ENCODE measurements around the gene CBFA2T3. TPM values are rescaled to one million over a fixed set of nuclear protein-coding genes. Genes with fewer than 3 reads are reported as not detected.
"Not testable (repeated sequence)": the region's sequence is repeated elsewhere in the genome, so short reads cannot be mapped to it uniquely, and the experiment has no call there.

Gene CBFA2T3
- total RNA-seq, 1 donor from 2014 or later, result 1.4 TPM

GRCh38 chr16:89013111-89013510 is 36.1 kb upstream of the CBFA2T3 start:
- DNase-seq (ENCODE audit: low spot score), result no peak

GRCh38 chr16:89012622-89012995 is 35.6 kb upstream of the CBFA2T3 start:
- DNase-seq (ENCODE audit: low spot score), result no peak

- DNase-seq (ENCODE audit: low spot score), result no peak
These were observed 35.1 kb upstream of the CBFA2T3 start for GRCh38 chr16:89011909-89012621.

- DNase-seq (ENCODE audit: low spot score), result no peak
These were observed 33.4 kb upstream of the CBFA2T3 start for GRCh38 chr16:89010210-89010925.

GRCh38 chr16:89009343-89010209 is 32.6 kb upstream of the CBFA2T3 start:
- no peak for DNase-seq (ENCODE audit: low spot score)

GRCh38 chr16:89008796-89009195 is 31.8 kb upstream of the CBFA2T3 start:
- DNase-seq (ENCODE audit: low spot score), result not testable (repeated sequence)

GRCh38 chr16:89007371-89008249 is 30.6 kb upstream of the CBFA2T3 start:
- no peak for DNase-seq (ENCODE audit: low spot score)

GRCh38 chr16:89006036-89006752 is 29.2 kb upstream of the CBFA2T3 start:
- no peak for DNase-seq (ENCODE audit: low spot score)

- no peak for DNase-seq (ENCODE audit: low spot score)
These were observed 28.4 kb upstream of the CBFA2T3 start for GRCh38 chr16:89005201-89006035.

GRCh38 chr16:89004209-89004831 is 27.3 kb upstream of the CBFA2T3 start:
- peak; percentile 47 for DNase-seq (ENCODE audit: low spot score)

GRCh38 chr16:89003831-89004208 is 26.8 kb upstream of the CBFA2T3 start:
- no peak for DNase-seq (ENCODE audit: low spot score)

GRCh38 chr16:89002851-89003830 is 26.1 kb upstream of the CBFA2T3 start:
- DNase-seq (ENCODE audit: low spot score), result no peak

GRCh38 chr16:89002081-89002480 is 25.1 kb upstream of the CBFA2T3 start:
- DNase-seq (ENCODE audit: low spot score), result not testable (repeated sequence)

- DNase-seq (ENCODE audit: low spot score), result no peak
These were observed 24.4 kb upstream of the CBFA2T3 start for GRCh38 chr16:89001117-89002027.

- no peak for DNase-seq (ENCODE audit: low spot score)
These were observed 23.4 kb upstream of the CBFA2T3 start for GRCh38 chr16:89000207-89000959.

All from umbilical cord (tissue), 2 donors.